ENCODE data around the gene EEF1A1. TPM values are rescaled to one million over a fixed set of nuclear protein-coding genes. Genes with fewer than 3 reads are reported as not detected.
"Not testable (repeated sequence)": the region's sequence is repeated elsewhere in the genome, so short reads cannot be mapped to it uniquely, and the experiment has no call there.

The EEF1A1 gene
- total RNA-seq, result 1,000 to 10,000 TPM; 7,087 to 8,344 (median 7,781) TPM

- peak; percentile 99 for DNase-seq (ENCODE audit: low spot score in 2 of 2)
- WGBS, 2 donors, result 0% methylated on average over 52 to 53 of the region's 53 CpGs
- H3K36me3 ChIP-seq, result peaks cover 2 to 34% (median 11%) of the 10 kb centered on the region in 3 donors
- H3K4me1 ChIP-seq, result peaks cover 2 to 57% (median 31%) of the 10 kb centered on the region in 4 donors
- TF ChIP-seq, protein P1, sequence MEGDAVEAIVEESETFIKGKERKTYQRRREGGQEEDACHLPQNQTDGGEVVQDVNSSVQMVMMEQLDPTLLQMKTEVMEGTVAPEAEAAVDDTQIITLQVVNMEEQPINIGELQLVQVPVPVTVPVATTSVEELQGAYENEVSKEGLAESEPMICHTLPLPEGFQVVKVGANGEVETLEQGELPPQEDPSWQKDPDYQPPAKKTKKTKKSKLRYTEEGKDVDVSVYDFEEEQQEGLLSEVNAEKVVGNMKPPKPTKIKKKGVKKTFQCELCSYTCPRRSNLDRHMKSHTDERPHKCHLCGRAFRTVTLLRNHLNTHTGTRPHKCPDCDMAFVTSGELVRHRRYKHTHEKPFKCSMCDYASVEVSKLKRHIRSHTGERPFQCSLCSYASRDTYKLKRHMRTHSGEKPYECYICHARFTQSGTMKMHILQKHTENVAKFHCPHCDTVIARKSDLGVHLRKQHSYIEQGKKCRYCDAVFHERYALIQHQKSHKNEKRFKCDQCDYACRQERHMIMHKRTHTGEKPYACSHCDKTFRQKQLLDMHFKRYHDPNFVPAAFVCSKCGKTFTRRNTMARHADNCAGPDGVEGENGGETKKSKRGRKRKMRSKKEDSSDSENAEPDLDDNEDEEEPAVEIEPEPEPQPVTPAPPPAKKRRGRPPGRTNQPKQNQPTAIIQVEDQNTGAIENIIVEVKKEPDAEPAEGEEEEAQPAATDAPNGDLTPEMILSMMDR (IDR thresholded peaks at IDR 0.05), result peak in 2 of 5 experiments; percentile 6 to 25
- TF ChIP-seq POLR2A (IDR thresholded peaks at IDR 0.05), result peak; percentile 99 to 100
- peak; percentile 95 to 100 for TF ChIP-seq EP300 (IDR thresholded peaks at IDR 0.05)
- H3K27ac ChIP-seq, result peak within 1 kb of the TSS; percentile 100
- H3K27me3 ChIP-seq, result no peaks in the 10 kb centered on the region
- H3K9me3 ChIP-seq, result no peaks in the 10 kb centered on the region
- peak within 1 kb of the TSS; percentile 71 to 91 (median 82) for H3K4me3 ChIP-seq
Observed at GRCh38 chr6:73520688-73521350, at the start of gene EEF1A1. Gene EEF1A1, minus strand, starts transcription at chr6:73521032. Its CDS starts 1,006 bp downstream, at chr6:73520026.

DNA sequence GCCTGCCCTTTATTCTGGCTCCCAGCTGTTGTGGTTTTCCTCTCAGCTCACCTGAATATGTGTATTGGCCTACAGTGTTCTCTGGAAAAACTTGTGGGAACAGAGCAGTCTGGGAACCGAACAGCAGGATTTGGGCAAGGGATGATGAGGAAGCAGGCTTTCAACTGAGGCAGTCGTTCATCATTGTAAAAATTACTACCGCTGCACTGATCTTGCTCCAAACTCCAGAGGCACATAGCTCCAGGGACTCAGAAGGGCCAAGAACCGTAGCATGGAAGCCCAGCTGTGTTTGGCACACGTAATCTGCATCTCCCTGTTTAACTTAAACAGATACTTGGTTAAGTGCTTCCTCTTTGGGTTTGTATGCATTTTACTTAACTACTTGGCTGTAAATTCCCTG lies 48.3 kb upstream of the EEF1A1 start:
- Histone ChIP-seq H3K4me1 (peaks cover 0 to 6% (median 0%) of the 10 kb centered on the region in 4 donors), H3K9me3 (no peaks in the 10 kb centered on the region), H3K27me3 (no peaks in the 10 kb centered on the region), H3K36me3 (no peaks in the 10 kb centered on the region), H3K4me3 (no peak overlapping the region), H3K27ac (no peak overlapping the region)
- DNase-seq (ENCODE audit: low spot score in 2 of 2), result no peak
- 61 to 68% methylated on average over 5 of the region's 5 CpGs for WGBS, 2 donors
- TF ChIP-seq POLR2A (IDR thresholded peaks at IDR 0.05), result no peak
- TF ChIP-seq EP300 (IDR thresholded peaks at IDR 0.05), result no peak
- TF ChIP-seq, protein P1 (IDR thresholded peaks at IDR 0.05), result no peak

GRCh38 chr6:73566954-73567591 lies 46.2 kb upstream of the EEF1A1 start:
- TF ChIP-seq POLR2A (IDR thresholded peaks at IDR 0.05) (no peak), EP300 (IDR thresholded peaks at IDR 0.05) (peak in 1 of 2 donors; percentile 56)
- DNase-seq (ENCODE audit: low spot score in 2 of 2), result peak; percentile 43 to 67
- H3K27me3 ChIP-seq, result no peaks in the 10 kb centered on the region
- no peaks in the 10 kb centered on the region for H3K36me3 ChIP-seq
- no peak overlapping the region for H3K4me3 ChIP-seq
- H3K4me1 ChIP-seq, result peaks cover 0 to 6% (median 0%) of the 10 kb centered on the region in 4 donors
- no peaks in the 10 kb centered on the region for H3K9me3 ChIP-seq
- peak overlapping the region in 2 of 4 donors; percentile 23 to 57 for H3K27ac ChIP-seq
- 64 to 85% methylated on average over 8 of the region's 8 CpGs for WGBS, 2 donors

DNA sequence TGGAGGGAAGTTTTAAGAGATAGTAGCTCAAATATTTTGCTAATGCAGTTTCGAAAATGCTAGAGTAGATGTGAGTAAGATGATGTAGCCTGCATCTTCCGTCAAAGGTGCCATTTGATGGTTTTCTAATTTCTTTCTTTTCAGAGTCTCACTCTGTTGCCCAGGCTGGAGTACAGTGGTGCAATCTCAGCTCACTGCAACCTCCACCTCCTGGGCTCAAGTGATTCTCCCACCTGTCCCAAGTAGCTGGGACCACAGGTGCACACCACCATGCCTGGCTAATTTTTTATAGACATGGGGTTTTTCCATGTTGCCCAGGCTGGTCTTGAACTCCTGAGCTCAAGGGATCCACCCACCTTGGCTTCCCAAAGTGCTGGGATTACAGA lies 45.6 kb upstream of the EEF1A1 start:
- DNase-seq (ENCODE audit: low spot score in 2 of 2); H3K36me3 ChIP-seq; H3K4me1 ChIP-seq; H3K27me3 ChIP-seq; H3K9me3 ChIP-seq; H3K4me3 ChIP-seq: not testable (repeated sequence)
- 75 to 88% methylated on average over 2 of the region's 2 CpGs for WGBS, 2 donors
- peak overlapping the region in 2 of 4 donors; percentile 57 to 67 for H3K27ac ChIP-seq

GRCh38 chr6:73565767-73566485 lies 45.1 kb upstream of the EEF1A1 start:
- no peaks in the 10 kb centered on the region for H3K9me3 ChIP-seq

More at GRCh38 chr6:73565767-73566485, 45.1 kb upstream of the EEF1A1 start:
- H3K27ac ChIP-seq, result peak overlapping the region in 2 of 4 donors; percentile 57 to 67
- TF ChIP-seq, protein P1 (IDR thresholded peaks at IDR 0.05), result no peak
- no peak for TF ChIP-seq POLR2A (IDR thresholded peaks at IDR 0.05)
- no peak for TF ChIP-seq EP300 (IDR thresholded peaks at IDR 0.05)
- H3K36me3 ChIP-seq, result no peaks in the 10 kb centered on the region
- WGBS, 2 donors, result 75 to 78% methylated on average over 11 of the region's 11 CpGs
- peaks cover 0 to 6% (median 0%) of the 10 kb centered on the region in 4 donors for H3K4me1 ChIP-seq
- no peaks in the 10 kb centered on the region for H3K27me3 ChIP-seq
- H3K4me3 ChIP-seq, result no peak overlapping the region
- no peak for DNase-seq (ENCODE audit: low spot score in 2 of 2)
